ENCODE data around the gene CDC37. TPM values are rescaled to one million over a fixed set of nuclear protein-coding genes. Genes with fewer than 3 reads are reported as not detected.

Gene CDC37
- total RNA-seq, 2 donors from 2014 or later: 148 to 172 TPM

DNA sequence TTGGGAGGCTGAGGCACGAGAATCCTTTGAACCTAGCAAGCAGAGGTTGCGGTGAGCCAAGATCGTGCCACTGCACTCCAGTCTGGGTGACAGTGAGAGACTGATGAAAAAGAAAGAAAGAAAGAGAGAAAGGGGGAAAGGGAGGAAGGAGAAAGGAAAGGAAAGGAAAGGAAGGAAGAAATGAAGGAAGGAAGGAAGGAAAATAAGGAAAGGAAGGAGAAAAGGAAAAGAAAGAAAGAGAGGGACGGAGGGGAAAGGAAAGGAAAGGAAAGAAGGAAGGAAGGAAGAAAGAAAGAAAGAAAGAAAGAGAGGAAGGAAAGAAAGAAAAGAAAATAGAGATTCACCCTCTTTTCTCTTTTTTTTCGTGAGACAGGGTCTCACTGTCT is 25.6 kb upstream of the CDC37 start:
- Mint-ChIP-seq H3K4me3 (no peak overlapping the region), H3K27ac (no peak overlapping the region), H3K27me3 (ENCODE audit: insufficient read depth) (peaks cover 93% of the 10 kb centered on the region), H3K4me1 (peaks cover 10% of the 10 kb centered on the region), H3K36me3 (ENCODE audit: low read depth) (no peaks in the 10 kb centered on the region), H3K9me3 (no peaks in the 10 kb centered on the region)
- H3K9me3 ChIP-seq (ENCODE audit: control insufficient read depth, low read length): no peaks in the 10 kb centered on the region
- H3K4me3 ChIP-seq (ENCODE audit: low read length): no peak overlapping the region
- H3K27me3 ChIP-seq (ENCODE audit: control insufficient read depth, insufficient read depth, low read length, poor library complexity, severe bottlenecking): peaks cover 94% of the 10 kb centered on the region
- TF ChIP-seq, protein P1, sequence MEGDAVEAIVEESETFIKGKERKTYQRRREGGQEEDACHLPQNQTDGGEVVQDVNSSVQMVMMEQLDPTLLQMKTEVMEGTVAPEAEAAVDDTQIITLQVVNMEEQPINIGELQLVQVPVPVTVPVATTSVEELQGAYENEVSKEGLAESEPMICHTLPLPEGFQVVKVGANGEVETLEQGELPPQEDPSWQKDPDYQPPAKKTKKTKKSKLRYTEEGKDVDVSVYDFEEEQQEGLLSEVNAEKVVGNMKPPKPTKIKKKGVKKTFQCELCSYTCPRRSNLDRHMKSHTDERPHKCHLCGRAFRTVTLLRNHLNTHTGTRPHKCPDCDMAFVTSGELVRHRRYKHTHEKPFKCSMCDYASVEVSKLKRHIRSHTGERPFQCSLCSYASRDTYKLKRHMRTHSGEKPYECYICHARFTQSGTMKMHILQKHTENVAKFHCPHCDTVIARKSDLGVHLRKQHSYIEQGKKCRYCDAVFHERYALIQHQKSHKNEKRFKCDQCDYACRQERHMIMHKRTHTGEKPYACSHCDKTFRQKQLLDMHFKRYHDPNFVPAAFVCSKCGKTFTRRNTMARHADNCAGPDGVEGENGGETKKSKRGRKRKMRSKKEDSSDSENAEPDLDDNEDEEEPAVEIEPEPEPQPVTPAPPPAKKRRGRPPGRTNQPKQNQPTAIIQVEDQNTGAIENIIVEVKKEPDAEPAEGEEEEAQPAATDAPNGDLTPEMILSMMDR (conservative IDR thresholded peaks at IDR 0.05): no peak
- H3K4me1 ChIP-seq (ENCODE audit: control insufficient read depth, insufficient read depth, low read length): no peaks in the 10 kb centered on the region
- DNase-seq: no peak
- H3K36me3 ChIP-seq (ENCODE audit: control insufficient read depth, insufficient read depth, low read length): no peaks in the 10 kb centered on the region
- no peak overlapping the region for H3K27ac ChIP-seq (ENCODE audit: low read depth, low read length)
- no peak overlapping the region for H3K9ac ChIP-seq (ENCODE audit: extremely low read depth, low read length, poor library complexity, severe bottlenecking)
- WGBS, 2 experiments (ENCODE audit: insufficient coverage in 1 of 2, insufficient read length in 1 of 2): 73 to 84% methylated on average over 5 of the region's 5 CpGs

DNA sequence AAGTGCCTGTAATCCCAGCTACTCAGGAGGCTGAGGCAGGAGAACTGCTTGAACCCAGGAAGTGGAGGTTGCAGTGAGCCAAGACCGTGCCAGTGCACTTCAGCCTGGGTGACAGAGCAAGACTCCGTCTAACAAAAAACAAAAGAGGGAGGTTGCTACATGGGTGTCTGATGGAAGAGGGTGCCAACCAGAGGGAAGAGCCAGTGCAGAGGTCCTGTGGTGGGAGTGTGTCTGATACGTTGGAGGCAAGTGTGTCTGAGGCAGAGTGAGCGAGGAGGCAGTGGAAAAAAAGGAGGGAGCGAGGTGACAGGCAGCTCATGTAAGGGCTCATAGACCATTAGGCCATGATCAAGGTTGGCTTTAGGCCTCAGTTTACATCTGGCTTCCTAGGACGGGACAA is 23.8 kb upstream of the CDC37 start:
- Histone ChIP-seq H3K36me3 (ENCODE audit: control insufficient read depth, insufficient read depth, low read length) (no peaks in the 10 kb centered on the region), H3K27me3 (ENCODE audit: control insufficient read depth, insufficient read depth, low read length, poor library complexity, severe bottlenecking) (peaks cover 98% of the 10 kb centered on the region), H3K4me3 (ENCODE audit: low read length) (no peak overlapping the region), H3K27ac (ENCODE audit: low read depth, low read length) (no peak overlapping the region), H3K4me1 (ENCODE audit: control insufficient read depth, insufficient read depth, low read length) (no peaks in the 10 kb centered on the region), H3K9me3 (ENCODE audit: control insufficient read depth, low read length) (no peaks in the 10 kb centered on the region), H3K9ac (ENCODE audit: extremely low read depth, low read length, poor library complexity, severe bottlenecking) (no peak overlapping the region)
- no peaks in the 10 kb centered on the region for H3K36me3 Mint-ChIP-seq (ENCODE audit: low read depth)
- H3K9me3 Mint-ChIP-seq: no peaks in the 10 kb centered on the region
- TF ChIP-seq, protein P1 (conservative IDR thresholded peaks at IDR 0.05): no peak
- H3K4me1 Mint-ChIP-seq: peaks cover 8% of the 10 kb centered on the region
- H3K27ac Mint-ChIP-seq: no peak overlapping the region
- peaks cover 96% of the 10 kb centered on the region for H3K27me3 Mint-ChIP-seq (ENCODE audit: insufficient read depth)
- no peak for DNase-seq
- no peak overlapping the region for H3K4me3 Mint-ChIP-seq
- WGBS, 2 experiments (ENCODE audit: insufficient coverage in 1 of 2, insufficient read length in 1 of 2): 86 to 90% methylated on average over 6 of the region's 6 CpGs

- Mint-ChIP-seq H3K27me3 (ENCODE audit: insufficient read depth) (peaks cover 95% of the 10 kb centered on the region), H3K4me3 (no peak overlapping the region), H3K9me3 (no peaks in the 10 kb centered on the region), H3K4me1 (peaks cover 5% of the 10 kb centered on the region), H3K36me3 (ENCODE audit: low read depth) (no peaks in the 10 kb centered on the region), H3K27ac (no peak overlapping the region)
- 7 to 8% methylated on average over 17 to 38 of the region's 38 CpGs for WGBS, 2 experiments (ENCODE audit: insufficient coverage in 1 of 2, insufficient read length in 1 of 2)
- Histone ChIP-seq H3K27me3 (ENCODE audit: control insufficient read depth, insufficient read depth, low read length, poor library complexity, severe bottlenecking) (peaks cover 98% of the 10 kb centered on the region), H3K9ac (ENCODE audit: extremely low read depth, low read length, poor library complexity, severe bottlenecking) (no peak overlapping the region), H3K9me3 (ENCODE audit: control insufficient read depth, low read length) (no peaks in the 10 kb centered on the region), H3K27ac (ENCODE audit: low read depth, low read length) (no peak overlapping the region), H3K4me3 (ENCODE audit: low read length) (peak overlapping the region; percentile 66), H3K4me1 (ENCODE audit: control insufficient read depth, insufficient read depth, low read length) (no peaks in the 10 kb centered on the region), H3K36me3 (ENCODE audit: control insufficient read depth, insufficient read depth, low read length) (no peaks in the 10 kb centered on the region)
- TF ChIP-seq, protein P1 (conservative IDR thresholded peaks at IDR 0.05): peak; percentile 97
- DNase-seq: peak; percentile 96
These were observed 20.8 kb upstream of the CDC37 start for GRCh38 chr19:10424011-10424637.
